WTC11 (cell line): ENCODE results near the gene SORD. TPM values are rescaled to one million over a fixed set of nuclear protein-coding genes. Genes with fewer than 3 reads are reported as not detected.

Experiments used
- ATAC-seq: fragments of 200-7000 bp; cut with Tn5 transposase; 2 replicates; pipeline ENCODE4 v1.10.0; 2021; ENCODE audit warnings: mild to moderate bottlenecking, moderate library complexity
- CTCF ChIA-PET: fragments of 300-600 bp; sonication (Branson Sonifier 250); formaldehyde crosslinking; loops from one replicate; lab custom pipeline; 2021; ENCODE audit warnings: antibody characterized with exemption; lab: Charles Lee
- POLR2A ChIA-PET: fragments of 350-600 bp; sonication (Branson Sonifier 250); formaldehyde crosslinking; loops from one replicate; lab custom pipeline; 2021; ENCODE audit warnings: antibody characterized with exemption; lab: Charles Lee
- DNase-seq: peaks from one replicate; pipeline ENCODE4 v3.0.0; 2021; ENCODE audit warnings: low spot score
- H3K27ac Mint-ChIP-seq: 2 replicates; pipeline ENCODE4 v1.8.0; 2021; ENCODE audit warnings: mixed read lengths
- H3K27me3 Mint-ChIP-seq: 2 replicates; pipeline ENCODE4 v1.8.0; 2021; ENCODE audit warnings: low read depth, mild to moderate bottlenecking, moderate library complexity, mixed read lengths
- H3K36me3 Mint-ChIP-seq: 2 replicates; pipeline ENCODE4 v1.8.0; 2021; ENCODE audit warnings: mixed read lengths
- H3K4me1 Mint-ChIP-seq: 2 replicates; pipeline ENCODE4 v1.8.0; 2022; ENCODE audit warnings: mixed read lengths
- H3K4me3 Mint-ChIP-seq: 2 replicates; pipeline ENCODE4 v1.8.0; 2021; ENCODE audit warnings: mild to moderate bottlenecking, moderate library complexity, mixed read lengths
- H3K9me3 Mint-ChIP-seq: 2 replicates; pipeline ENCODE4 v1.8.0; 2021; ENCODE audit warnings: mixed read lengths
- ARID4B ChIP-seq: sonication (generic); formaldehyde crosslinking; IDR thresholded peaks from 2 replicates; pipeline ENCODE4 v1.8.0; 2023; ENCODE audit warnings: missing genetic modification reagents, mild to moderate bottlenecking, borderline replicate concordance
- CBFB ChIP-seq: sonication (generic); formaldehyde crosslinking; IDR thresholded peaks from 2 replicates; pipeline ENCODE4 v1.8.1; 2022; ENCODE audit warnings: mild to moderate bottlenecking, low read depth, missing genetic modification reagents
- ELF4 ChIP-seq: sonication (generic); formaldehyde crosslinking; IDR thresholded peaks from 2 replicates; pipeline ENCODE4 v1.8.1; 2022; ENCODE audit warnings: low read depth, mild to moderate bottlenecking, moderate library complexity, missing genetic modification reagents
- FOXK1 ChIP-seq: sonication (generic); formaldehyde crosslinking; IDR thresholded peaks from 2 replicates; pipeline ENCODE4 v1.8.0; 2022; ENCODE audit warnings: mild to moderate bottlenecking, moderate library complexity, missing genetic modification reagents
- IRF1 ChIP-seq: sonication (generic); formaldehyde crosslinking; IDR thresholded peaks from 2 replicates; pipeline ENCODE4 v1.8.0; 2023; ENCODE audit warnings: missing genetic modification reagents
- JUN ChIP-seq: sonication (generic); formaldehyde crosslinking; IDR thresholded peaks from 2 replicates; pipeline ENCODE4 v1.8.0; 2023; ENCODE audit warnings: mild to moderate bottlenecking, missing genetic modification reagents
- MXD4 ChIP-seq: fragments of 250-450 bp; sonication (Bioruptor Pico); IDR thresholded peaks from 2 replicates; pipeline ENCODE4 v1.8.0; 2021; ENCODE audit warnings: mild to moderate bottlenecking, moderate library complexity, borderline replicate concordance
- NFYB ChIP-seq: sonication (generic); formaldehyde crosslinking; conservative IDR thresholded peaks from 2 replicates; pipeline ENCODE4 v1.8.0; 2022; ENCODE audit warnings: low read depth, missing genetic modification reagents
- OVOL2 ChIP-seq: fragments of 250-450 bp; sonication (Bioruptor Pico); IDR thresholded peaks from 2 replicates; pipeline ENCODE4 v1.9.0; 2021; ENCODE audit warnings: mild to moderate bottlenecking, borderline replicate concordance
- PRRX2 ChIP-seq: fragments of 250-450 bp; sonication (Bioruptor Pico); IDR thresholded peaks from 2 replicates; pipeline ENCODE4 v1.8.0; 2021; ENCODE audit warnings: mild to moderate bottlenecking
- RORB ChIP-seq: fragments of 250-450 bp; sonication (Bioruptor Pico); IDR thresholded peaks from 2 replicates; pipeline ENCODE4 v1.9.0; 2021; ENCODE audit warnings: mild to moderate bottlenecking
- SP1 ChIP-seq: sonication (generic); formaldehyde crosslinking; conservative IDR thresholded peaks from 2 replicates; pipeline ENCODE4 v1.8.1; 2022; ENCODE audit warnings: missing genetic modification reagents
- ZNF396 ChIP-seq: fragments of 250-450 bp; sonication (Bioruptor Pico); IDR thresholded peaks from 2 replicates; pipeline ENCODE4 v1.8.0; 2021; ENCODE audit warnings: mild to moderate bottlenecking, moderate library complexity, borderline replicate concordance
- ZNF416 ChIP-seq: fragments of 250-450 bp; sonication (Bioruptor Pico); IDR thresholded peaks from 2 replicates; pipeline ENCODE4 v1.9.0; 2021; ENCODE audit warnings: mild to moderate bottlenecking, inconsistent platforms
- ZNF423 ChIP-seq: fragments of 250-450 bp; sonication (Bioruptor Pico); IDR thresholded peaks from 2 replicates; pipeline ENCODE4 v2.1.2; 2022; ENCODE audit warnings: mild to moderate bottlenecking, moderate library complexity
- ZNF671 ChIP-seq: fragments of 250-450 bp; sonication (Bioruptor Pico); IDR thresholded peaks from 2 replicates; pipeline ENCODE4 v1.8.0; 2021; ENCODE audit warnings: mild to moderate bottlenecking
- total RNA-seq: library from RNA; stranded (reverse); gene quantifications from 3 replicates; pipeline ENCODE4 v1.2.3, GENCODE V29; 2021
- TF ChIP-seq, protein P1 (sequence below): sonication (generic); formaldehyde crosslinking; IDR thresholded peaks from 2 replicates; pipeline ENCODE4 v1.8.1; 2023; ENCODE audit warnings: mild to moderate bottlenecking, missing genetic modification reagents, moderate library complexity
- TF ChIP-seq, protein P2 (sequence below): fragments of 200-600 bp; IDR thresholded peaks from 2 replicates; pipeline ENCODE4 v1.8.0; 2022; ENCODE audit warnings: antibody characterized with exemption
- TF ChIP-seq, protein P3 (sequence below): sonication (generic); formaldehyde crosslinking; IDR thresholded peaks from 2 replicates; pipeline ENCODE4 v1.8.1; 2023; ENCODE audit warnings: mild to moderate bottlenecking, missing genetic modification reagents, borderline replicate concordance
- TF ChIP-seq, protein P4 (sequence below): sonication (generic); formaldehyde crosslinking; IDR thresholded peaks from 2 replicates; pipeline ENCODE4 v1.8.1; 2022; ENCODE audit warnings: missing genetic modification reagents, borderline replicate concordance
- TF ChIP-seq, protein P5 (sequence below): sonication (generic); formaldehyde crosslinking; IDR thresholded peaks from 2 replicates; pipeline ENCODE4 v1.8.1; 2023; ENCODE audit warnings: mild to moderate bottlenecking, moderate library complexity, missing genetic modification reagents

SORD gene
- total RNA-seq, 1 experiment from 2014 or later: 46.2 TPM

DNA sequence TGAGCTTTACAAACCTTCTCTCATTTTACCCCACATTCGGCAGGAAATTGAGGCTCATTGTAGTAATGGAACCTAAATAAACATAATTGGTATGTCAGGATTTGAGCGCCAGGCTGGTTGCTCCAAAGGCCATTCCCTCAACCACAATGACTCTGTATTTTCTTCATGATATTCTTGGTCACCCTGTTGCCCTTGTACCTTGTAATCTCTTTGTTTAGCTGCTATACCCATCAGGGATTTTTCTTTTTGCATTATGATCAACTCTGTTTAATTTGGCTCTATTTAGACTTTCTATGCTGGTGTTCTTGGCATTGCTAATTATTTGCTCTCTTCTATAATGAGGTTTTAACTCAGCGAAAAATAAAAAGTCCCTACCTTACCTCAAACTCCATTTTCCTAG lies 61.2 kb downstream of the SORD start:
- TF ChIP-seq ZNF396 (no peak), ELF4 (CRISPR knock-in tag) (no peak), CBFB (CRISPR knock-in tag) (no peak), ZNF423 (CRISPR knock-in tag) (no peak), PRRX2 (CRISPR knock-in tag) (no peak), OVOL2 (CRISPR knock-in tag) (no peak)
- TF ChIP-seq, protein P1, sequence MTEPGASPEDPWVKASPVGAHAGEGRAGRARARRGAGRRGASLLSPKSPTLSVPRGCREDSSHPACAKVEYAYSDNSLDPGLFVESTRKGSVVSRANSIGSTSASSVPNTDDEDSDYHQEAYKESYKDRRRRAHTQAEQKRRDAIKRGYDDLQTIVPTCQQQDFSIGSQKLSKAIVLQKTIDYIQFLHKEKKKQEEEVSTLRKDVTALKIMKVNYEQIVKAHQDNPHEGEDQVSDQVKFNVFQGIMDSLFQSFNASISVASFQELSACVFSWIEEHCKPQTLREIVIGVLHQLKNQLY (CRISPR knock-in tag): no peak
- TF ChIP-seq, protein P2, sequence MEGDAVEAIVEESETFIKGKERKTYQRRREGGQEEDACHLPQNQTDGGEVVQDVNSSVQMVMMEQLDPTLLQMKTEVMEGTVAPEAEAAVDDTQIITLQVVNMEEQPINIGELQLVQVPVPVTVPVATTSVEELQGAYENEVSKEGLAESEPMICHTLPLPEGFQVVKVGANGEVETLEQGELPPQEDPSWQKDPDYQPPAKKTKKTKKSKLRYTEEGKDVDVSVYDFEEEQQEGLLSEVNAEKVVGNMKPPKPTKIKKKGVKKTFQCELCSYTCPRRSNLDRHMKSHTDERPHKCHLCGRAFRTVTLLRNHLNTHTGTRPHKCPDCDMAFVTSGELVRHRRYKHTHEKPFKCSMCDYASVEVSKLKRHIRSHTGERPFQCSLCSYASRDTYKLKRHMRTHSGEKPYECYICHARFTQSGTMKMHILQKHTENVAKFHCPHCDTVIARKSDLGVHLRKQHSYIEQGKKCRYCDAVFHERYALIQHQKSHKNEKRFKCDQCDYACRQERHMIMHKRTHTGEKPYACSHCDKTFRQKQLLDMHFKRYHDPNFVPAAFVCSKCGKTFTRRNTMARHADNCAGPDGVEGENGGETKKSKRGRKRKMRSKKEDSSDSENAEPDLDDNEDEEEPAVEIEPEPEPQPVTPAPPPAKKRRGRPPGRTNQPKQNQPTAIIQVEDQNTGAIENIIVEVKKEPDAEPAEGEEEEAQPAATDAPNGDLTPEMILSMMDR: no peak
- no peak overlapping the region for H3K27ac Mint-ChIP-seq
- peaks cover 5% of the 10 kb centered on the region for H3K4me1 Mint-ChIP-seq
- CTCF ChIA-PET: interaction anchor here (1.8 kb wide), 1 partner anchor 34 kb away, joined by 8 read pairs; no protein-coding TSS in a partner anchor
- H3K27me3 Mint-ChIP-seq: no peaks in the 10 kb centered on the region; the same call in 1 of the 2 replicates
- POLR2A ChIA-PET: no interaction called here
- ATAC-seq (no peak), DNase-seq (no peak)
- no peaks in the 10 kb centered on the region for H3K9me3 Mint-ChIP-seq
- no peaks in the 10 kb centered on the region for H3K36me3 Mint-ChIP-seq
- H3K4me3 Mint-ChIP-seq: no peak overlapping the region

GRCh38 chr15:45087513-45087912 lies 64.5 kb downstream of the SORD start:
- POLR2A ChIA-PET: interaction anchor here (0.5 kb wide), 1 partner anchor 418 kb away, joined by 3 read pairs; no protein-coding TSS in a partner anchor
- TF ChIP-seq MXD4 (CRISPR knock-in tag) (no peak), NFYB (CRISPR knock-in tag) (no peak), IRF1 (CRISPR knock-in tag) (no peak), SP1 (CRISPR knock-in tag) (no peak), RORB (no peak), FOXK1 (CRISPR knock-in tag) (no peak), JUN (no peak), ZNF423 (CRISPR knock-in tag) (no peak), ZNF416 (CRISPR knock-in tag) (no peak), ARID4B (CRISPR knock-in tag) (no peak), ZNF671 (CRISPR knock-in tag) (no peak)
- TF ChIP-seq, protein P3, sequence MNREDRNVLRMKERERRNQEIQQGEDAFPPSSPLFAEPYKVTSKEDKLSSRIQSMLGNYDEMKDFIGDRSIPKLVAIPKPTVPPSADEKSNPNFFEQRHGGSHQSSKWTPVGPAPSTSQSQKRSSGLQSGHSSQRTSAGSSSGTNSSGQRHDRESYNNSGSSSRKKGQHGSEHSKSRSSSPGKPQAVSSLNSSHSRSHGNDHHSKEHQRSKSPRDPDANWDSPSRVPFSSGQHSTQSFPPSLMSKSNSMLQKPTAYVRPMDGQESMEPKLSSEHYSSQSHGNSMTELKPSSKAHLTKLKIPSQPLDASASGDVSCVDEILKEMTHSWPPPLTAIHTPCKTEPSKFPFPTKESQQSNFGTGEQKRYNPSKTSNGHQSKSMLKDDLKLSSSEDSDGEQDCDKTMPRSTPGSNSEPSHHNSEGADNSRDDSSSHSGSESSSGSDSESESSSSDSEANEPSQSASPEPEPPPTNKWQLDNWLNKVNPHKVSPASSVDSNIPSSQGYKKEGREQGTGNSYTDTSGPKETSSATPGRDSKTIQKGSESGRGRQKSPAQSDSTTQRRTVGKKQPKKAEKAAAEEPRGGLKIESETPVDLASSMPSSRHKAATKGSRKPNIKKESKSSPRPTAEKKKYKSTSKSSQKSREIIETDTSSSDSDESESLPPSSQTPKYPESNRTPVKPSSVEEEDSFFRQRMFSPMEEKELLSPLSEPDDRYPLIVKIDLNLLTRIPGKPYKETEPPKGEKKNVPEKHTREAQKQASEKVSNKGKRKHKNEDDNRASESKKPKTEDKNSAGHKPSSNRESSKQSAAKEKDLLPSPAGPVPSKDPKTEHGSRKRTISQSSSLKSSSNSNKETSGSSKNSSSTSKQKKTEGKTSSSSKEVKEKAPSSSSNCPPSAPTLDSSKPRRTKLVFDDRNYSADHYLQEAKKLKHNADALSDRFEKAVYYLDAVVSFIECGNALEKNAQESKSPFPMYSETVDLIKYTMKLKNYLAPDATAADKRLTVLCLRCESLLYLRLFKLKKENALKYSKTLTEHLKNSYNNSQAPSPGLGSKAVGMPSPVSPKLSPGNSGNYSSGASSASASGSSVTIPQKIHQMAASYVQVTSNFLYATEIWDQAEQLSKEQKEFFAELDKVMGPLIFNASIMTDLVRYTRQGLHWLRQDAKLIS (CRISPR knock-in tag): no peak
- TF ChIP-seq, protein P4, sequence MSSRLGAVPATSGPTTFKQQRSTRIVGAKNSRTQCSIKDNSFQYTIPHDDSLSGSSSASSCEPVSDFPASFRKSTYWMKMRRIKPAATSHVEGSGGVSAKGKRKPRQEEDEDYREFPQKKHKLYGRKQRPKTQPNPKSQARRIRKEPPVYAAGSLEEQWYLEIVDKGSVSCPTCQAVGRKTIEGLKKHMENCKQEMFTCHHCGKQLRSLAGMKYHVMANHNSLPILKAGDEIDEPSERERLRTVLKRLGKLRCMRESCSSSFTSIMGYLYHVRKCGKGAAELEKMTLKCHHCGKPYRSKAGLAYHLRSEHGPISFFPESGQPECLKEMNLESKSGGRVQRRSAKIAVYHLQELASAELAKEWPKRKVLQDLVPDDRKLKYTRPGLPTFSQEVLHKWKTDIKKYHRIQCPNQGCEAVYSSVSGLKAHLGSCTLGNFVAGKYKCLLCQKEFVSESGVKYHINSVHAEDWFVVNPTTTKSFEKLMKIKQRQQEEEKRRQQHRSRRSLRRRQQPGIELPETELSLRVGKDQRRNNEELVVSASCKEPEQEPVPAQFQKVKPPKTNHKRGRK (CRISPR knock-in tag): no peak
- TF ChIP-seq, protein P5, sequence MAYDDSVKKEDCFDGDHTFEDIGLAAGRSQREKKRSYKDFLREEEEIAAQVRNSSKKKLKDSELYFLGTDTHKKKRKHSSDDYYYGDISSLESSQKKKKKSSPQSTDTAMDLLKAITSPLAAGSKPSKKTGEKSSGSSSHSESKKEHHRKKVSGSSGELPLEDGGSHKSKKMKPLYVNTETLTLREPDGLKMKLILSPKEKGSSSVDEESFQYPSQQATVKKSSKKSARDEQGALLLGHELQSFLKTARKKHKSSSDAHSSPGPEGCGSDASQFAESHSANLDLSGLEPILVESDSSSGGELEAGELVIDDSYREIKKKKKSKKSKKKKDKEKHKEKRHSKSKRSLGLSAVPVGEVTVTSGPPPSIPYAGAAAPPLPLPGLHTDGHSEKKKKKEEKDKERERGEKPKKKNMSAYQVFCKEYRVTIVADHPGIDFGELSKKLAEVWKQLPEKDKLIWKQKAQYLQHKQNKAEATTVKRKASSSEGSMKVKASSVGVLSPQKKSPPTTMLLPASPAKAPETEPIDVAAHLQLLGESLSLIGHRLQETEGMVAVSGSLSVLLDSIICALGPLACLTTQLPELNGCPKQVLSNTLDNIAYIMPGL (CRISPR knock-in tag): no peak

More at GRCh38 chr15:45087513-45087912, 64.5 kb downstream of the SORD start:
- Mint-ChIP-seq H3K27ac (no peak overlapping the region), H3K36me3 (no peaks in the 10 kb centered on the region), H3K4me3 (no peak overlapping the region), H3K27me3 (peaks cover 8% of the 10 kb centered on the region), H3K4me1 (no peaks in the 10 kb centered on the region), H3K9me3 (no peaks in the 10 kb centered on the region)
- CTCF ChIA-PET: interaction anchor here (0.6 to 2.0 kb wide), 2 partner anchors 31 to 39 kb away, joined by 4 to 13 read pairs; no protein-coding TSS in a partner anchor
- peak; percentile 60 for ATAC-seq
- DNase-seq: no peak
